CD14-positive monocyte (primary cell): ENCODE data around the gene GPC6. TPM values are rescaled to one million over a fixed set of nuclear protein-coding genes. Genes with fewer than 3 reads are reported as not detected.

Experiments
- DNase-seq, 3 donors: peaks; one replicate each; pipeline ENCODE4 v3.0.0-alpha.2; 2011 to 2022
- H2AFZ ChIP-seq: 2 replicates; pipeline ENCODE4 v1.6.0; 2012; ENCODE audit warnings: mild to moderate bottlenecking, low read depth, low read length, inconsistent platforms; ENCODE audit not compliant: insufficient read depth, poor library complexity, severe bottlenecking
- H3K27ac ChIP-seq, 2 donors: 1 replicate in 1 of 2; 2 replicates in 1 of 2; pipeline ENCODE4 v1.5.1; 2012 to 2013; ENCODE audit warnings: low read length in 2 of 2, control low read depth in 1 of 2, inconsistent platforms in 1 of 2, low read depth in 1 of 2, mild to moderate bottlenecking in 1 of 2
- H3K27me3 ChIP-seq, 2 donors: one replicate each; pipeline versions ENCODE4 v1.6.0 to v1.6.1; 2011 to 2013; ENCODE audit warnings: low read length in 2 of 2; ENCODE audit not compliant: control insufficient read depth in 2 of 2, insufficient read depth in 2 of 2
- H3K36me3 ChIP-seq, 2 donors: replicated peaks in 1 of 2; 1 replicate in 1 of 2; 2 replicates in 1 of 2; pipeline versions ENCODE4 v1.5.1 to v1.6.1; 2012 to 2013; ENCODE audit warnings: low read length in 2 of 2, control low read depth in 1 of 2, inconsistent platforms in 1 of 2, mild to moderate bottlenecking in 1 of 2; ENCODE audit not compliant: insufficient read depth in 2 of 2, control insufficient read depth in 1 of 2
- H3K4me1 ChIP-seq, 2 donors: 1 replicate in 1 of 2; 2 replicates in 1 of 2; pipeline versions ENCODE4 v1.5.1 to v1.6.1; 2012 to 2013; ENCODE audit warnings: low read length in 2 of 2, control low read depth in 1 of 2, inconsistent platforms in 1 of 2, mild to moderate bottlenecking in 1 of 2, moderate library complexity in 1 of 2; ENCODE audit not compliant: insufficient read depth in 2 of 2, control insufficient read depth in 1 of 2
- H3K4me2 ChIP-seq: replicated peaks from 2 replicates; pipeline ENCODE3; 2012; ENCODE audit warnings: low read length, moderate library complexity, mild to moderate bottlenecking; ENCODE audit not compliant: poor library complexity, severe bottlenecking; ENCODE audit errors: extremely low read depth
- H3K4me3 ChIP-seq, 3 experiments: fragments of 200-600 bp in 1 of 3; sonication (generic) in 1 of 3; replicated peaks in 1 of 3; 1 replicate in 2 of 3; 2 replicates in 1 of 3; pipeline ENCODE4 v1.5.1; 2011 to 2013; ENCODE audit warnings: low read length in 3 of 3, mild to moderate bottlenecking in 3 of 3, control low read depth in 2 of 3, low read depth in 2 of 3, inconsistent platforms in 1 of 3, moderate library complexity in 1 of 3
- H3K79me2 ChIP-seq: 2 replicates; pipeline ENCODE4 v1.6.0; 2012; ENCODE audit warnings: mild to moderate bottlenecking, control low read depth, inconsistent platforms, low read length, moderate library complexity; ENCODE audit not compliant: insufficient read depth
- H3K9ac ChIP-seq: 2 replicates; pipeline ENCODE4 v1.6.0; 2017; ENCODE audit warnings: low read length, mild to moderate bottlenecking; ENCODE audit not compliant: insufficient read depth, poor library complexity, severe bottlenecking
- H3K9me3 ChIP-seq, 2 donors: replicated peaks in 1 of 2; 1 replicate in 1 of 2; 2 replicates in 1 of 2; pipeline versions ENCODE4 v1.5.1 to v1.6.1; 2012 to 2013; ENCODE audit warnings: low read length in 2 of 2, control low read depth in 1 of 2; ENCODE audit not compliant: control insufficient read depth in 1 of 2, insufficient read depth in 1 of 2
- H4K20me1 ChIP-seq: 2 replicates; pipeline ENCODE4 v1.6.0; 2012; ENCODE audit warnings: mild to moderate bottlenecking, low read length, control low read depth, moderate library complexity; ENCODE audit not compliant: insufficient read depth
- H3K27ac Mint-ChIP-seq, 7 donors: one replicate each; pipeline ENCODE4 v1.8.0; 2020; ENCODE audit warnings: mild to moderate bottlenecking in 7 of 7, mixed read lengths in 7 of 7, moderate library complexity in 6 of 7, inconsistent platforms in 2 of 7
- H3K27me3 Mint-ChIP-seq, 3 donors: one replicate each; pipeline ENCODE4 v1.8.0; 2021 to 2022; ENCODE audit warnings: low read depth in 3 of 3, mild to moderate bottlenecking in 3 of 3, mixed read lengths in 3 of 3, moderate library complexity in 3 of 3, inconsistent platforms in 1 of 3
- H3K36me3 Mint-ChIP-seq, 2 donors: one replicate each; pipeline ENCODE4 v1.8.0; 2020; ENCODE audit warnings: mixed read lengths in 2 of 2, inconsistent platforms in 1 of 2, mild to moderate bottlenecking in 1 of 2
- H3K4me1 Mint-ChIP-seq: one replicate; pipeline ENCODE4 v1.8.0; 2020; ENCODE audit warnings: mild to moderate bottlenecking, mixed read lengths
- H3K4me3 Mint-ChIP-seq, 2 donors: one replicate each; pipeline ENCODE4 v1.8.0; 2020; ENCODE audit warnings: mild to moderate bottlenecking in 2 of 2, mixed read lengths in 2 of 2, moderate library complexity in 1 of 2
- H3K9me3 Mint-ChIP-seq, 7 donors: one replicate each; pipeline ENCODE4 v1.8.0; 2020 to 2022; ENCODE audit warnings: mixed read lengths in 7 of 7, mild to moderate bottlenecking in 6 of 7, moderate library complexity in 6 of 7, inconsistent platforms in 2 of 7
- CTCF ChIP-seq: fragments of 200-600 bp; IDR thresholded peaks from one replicate; pipeline ENCODE4 v1.8.0; 2022; ENCODE audit warnings: antibody characterized with exemption, mild to moderate bottlenecking
- WGBS: methylation state at CpG from one replicate; pipeline ENCODE4 v1.1.5; 2013; ENCODE audit warnings: missing lambda C conversion rate; ENCODE audit not compliant: insufficient coverage; 5-methylcytosine and 5-hydroxymethylcytosine counted together
- intact Hi-C, 2 donors: fragments of 100-400 bp; cut with micrococcal nuclease; formaldehyde crosslinking; loops; one replicate each; pipeline versions ENCODE4 v1.15.0 to v1.15.1; 2023
- polyA plus RNA-seq, 3 donors: library from polyadenylated mRNA; depleted of rRNA in 1 of 3; unstranded in 2 of 3; stranded (reverse) in 1 of 3; fragments of 300-500 nt in 2 of 3; fragments of >200 nt in 1 of 3; fragmentation: Illumina TruSeq in 2 of 3; gene quantifications; 1 replicate in 2 of 3; 2 replicates in 1 of 3; pipeline ENCODE4 v1.2.3, GENCODE V29; 2012 to 2021

Gene GPC6
- polyA plus RNA-seq, 3 donors: not detected

GRCh38 chr13:93672996-93673395 is 446.4 kb downstream of the GPC6 start:
- Histone ChIP-seq H3K9ac (no peak overlapping the region), H3K27me3 (no peaks in the 10 kb centered on the region), H3K9me3 (peaks cover 0 to 3% of the 10 kb centered on the region in 2 donors), H2AFZ (no peak overlapping the region), H3K36me3 (no peaks in the 10 kb centered on the region), H3K79me2 (no peaks in the 10 kb centered on the region), H3K4me2 (no peak overlapping the region), H4K20me1 (no peaks in the 10 kb centered on the region), H3K4me1 (no peaks in the 10 kb centered on the region), H3K27ac (no peak overlapping the region), H3K4me3 (no peak overlapping the region)
- Mint-ChIP-seq H3K27me3 (peaks cover 0 to 4% (median 0%) of the 10 kb centered on the region in 3 donors), H3K4me3 (no peak overlapping the region), H3K27ac (no peak overlapping the region), H3K4me1 (no peaks in the 10 kb centered on the region), H3K9me3 (peaks cover 0 to 5% (median 2%) of the 10 kb centered on the region in 7 donors), H3K36me3 (no peaks in the 10 kb centered on the region)
- no peak for DNase-seq
- no peak for TF ChIP-seq CTCF
- WGBS: no CpG with 5 or more reads among the region's 1 CpG
- intact Hi-C loops: no loop called here

GRCh38 chr13:93673885-93674284 is 447.3 kb downstream of the GPC6 start:
- H3K4me1 Mint-ChIP-seq: no peaks in the 10 kb centered on the region
- no peak for DNase-seq
- no peak overlapping the region for H3K4me3 Mint-ChIP-seq
- Histone ChIP-seq H4K20me1 (no peaks in the 10 kb centered on the region), H2AFZ (no peak overlapping the region), H3K4me3 (no peak overlapping the region), H3K9me3 (peaks cover 0 to 3% of the 10 kb centered on the region in 2 donors), H3K36me3 (no peaks in the 10 kb centered on the region), H3K9ac (no peak overlapping the region), H3K79me2 (no peaks in the 10 kb centered on the region), H3K4me2 (no peak overlapping the region), H3K27me3 (no peaks in the 10 kb centered on the region), H3K4me1 (no peaks in the 10 kb centered on the region), H3K27ac (no peak overlapping the region)
- WGBS: 100% methylated on average over 1 of the region's 3 CpGs
- H3K9me3 Mint-ChIP-seq: peaks cover 0 to 5% (median 1%) of the 10 kb centered on the region in 7 donors
- H3K36me3 Mint-ChIP-seq: no peaks in the 10 kb centered on the region
- intact Hi-C loops: no loop called here
- no peak for TF ChIP-seq CTCF
- H3K27ac Mint-ChIP-seq: no peak overlapping the region
- peaks cover 0 to 4% (median 0%) of the 10 kb centered on the region in 3 donors for H3K27me3 Mint-ChIP-seq
